NCI-H1930 (cell line): ENCODE data around the gene MTX1.
"Not testable (repeated sequence)": the region's sequence is repeated elsewhere in the genome, so short reads cannot be mapped to it uniquely, and the experiment has no call there.

ENCODE experiments used
- DNase-seq, 2 experiments: peaks; one replicate each; lab custom pipeline; 2025; lab: John Stamatoyannopoulos, UW

Gene MTX1

DNA sequence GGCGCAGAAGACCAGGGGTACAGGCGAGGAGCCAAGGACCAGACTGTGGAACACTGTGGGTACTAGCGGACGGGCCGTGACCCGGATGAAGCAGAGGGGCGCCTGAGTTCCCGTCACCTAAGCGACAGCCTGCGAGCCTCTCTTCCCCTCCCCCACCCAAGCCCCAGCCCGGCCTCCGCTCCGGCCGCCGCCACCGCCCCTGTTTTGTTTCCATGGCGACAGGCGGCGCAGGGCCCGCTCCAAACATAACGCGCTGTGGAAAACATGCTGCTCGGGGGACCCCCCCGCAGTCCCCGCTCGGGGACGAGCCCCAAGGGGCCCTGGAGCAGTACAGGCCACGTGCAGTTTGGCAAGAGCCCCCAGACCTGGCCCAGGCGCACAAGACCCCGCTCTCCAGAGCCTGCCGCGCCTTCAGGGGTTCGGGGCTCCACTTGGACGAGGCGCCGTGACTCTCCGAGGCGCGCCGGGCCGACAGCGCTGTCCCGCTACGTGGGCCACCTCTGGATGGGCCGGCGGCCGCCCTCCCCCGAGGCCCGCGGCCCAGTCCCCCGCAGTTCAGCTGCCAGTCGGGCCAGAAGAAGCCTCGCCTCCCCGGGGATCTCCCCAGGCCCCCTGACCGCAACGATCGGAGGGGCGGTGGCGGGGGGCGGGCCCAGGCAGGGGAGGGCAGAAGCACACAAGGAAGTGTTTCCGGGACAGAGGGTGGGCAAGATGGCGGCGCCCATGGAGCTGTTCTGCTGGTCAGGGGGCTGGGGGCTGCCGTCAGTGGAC, at the start of gene MTX1:
MTX1 (plus strand) TSS at position 155 of the 771 bp plus-strand sequence; CDS start at position 265, 110 bp downstream.
- peak; percentile 78 to 82 for DNase-seq

GRCh38 chr1:155158991-155159390, 49.5 kb upstream of the MTX1 start:
- no peak for DNase-seq

- DNase-seq: no peak
Measured at GRCh38 chr1:155160128-155160527, 48.4 kb upstream of the MTX1 start.

GRCh38 chr1:155162631-155163030, 45.9 kb upstream of the MTX1 start:
- DNase-seq: not testable (repeated sequence)

DNA sequence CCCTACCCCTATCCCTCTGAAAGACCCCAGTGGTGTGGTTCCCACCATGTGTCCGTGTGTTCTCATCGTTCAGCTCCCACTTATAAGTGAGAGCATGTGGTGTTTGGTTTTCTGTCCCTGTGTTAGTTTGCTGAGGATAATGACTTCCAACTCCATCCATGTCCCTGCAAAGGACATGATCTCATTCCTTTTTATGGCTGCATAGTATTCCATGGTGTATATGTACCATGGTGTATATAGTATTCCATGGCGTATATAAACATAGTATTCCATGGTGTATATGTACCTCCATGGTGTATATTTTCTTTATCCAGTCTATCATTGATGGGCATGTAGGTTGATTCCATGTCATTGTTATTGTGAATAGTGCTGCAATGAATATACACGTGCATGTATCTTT, 44.7 kb upstream of the MTX1 start:
- DNase-seq: not testable (repeated sequence)

DNA sequence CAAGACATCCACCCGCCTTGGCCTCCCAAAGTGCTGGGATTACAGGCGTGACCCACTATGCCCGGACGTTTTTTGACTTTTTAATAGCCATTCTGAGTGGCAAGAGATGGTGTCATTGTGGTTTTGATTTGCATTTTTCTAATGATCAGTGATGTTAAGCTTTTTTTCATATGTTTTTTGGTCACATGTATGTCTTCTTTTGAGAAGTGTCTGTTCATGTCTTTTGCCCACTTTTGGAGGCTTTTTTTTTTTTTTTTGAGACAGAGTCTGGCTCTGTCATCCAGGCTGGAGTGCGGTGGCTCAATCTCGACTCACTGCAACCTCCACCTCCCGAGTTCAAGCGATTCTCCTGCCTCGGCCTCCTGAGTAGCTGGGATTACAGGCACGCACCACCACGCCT, 43.9 kb upstream of the MTX1 start:
- DNase-seq: not testable (repeated sequence)

DNA sequence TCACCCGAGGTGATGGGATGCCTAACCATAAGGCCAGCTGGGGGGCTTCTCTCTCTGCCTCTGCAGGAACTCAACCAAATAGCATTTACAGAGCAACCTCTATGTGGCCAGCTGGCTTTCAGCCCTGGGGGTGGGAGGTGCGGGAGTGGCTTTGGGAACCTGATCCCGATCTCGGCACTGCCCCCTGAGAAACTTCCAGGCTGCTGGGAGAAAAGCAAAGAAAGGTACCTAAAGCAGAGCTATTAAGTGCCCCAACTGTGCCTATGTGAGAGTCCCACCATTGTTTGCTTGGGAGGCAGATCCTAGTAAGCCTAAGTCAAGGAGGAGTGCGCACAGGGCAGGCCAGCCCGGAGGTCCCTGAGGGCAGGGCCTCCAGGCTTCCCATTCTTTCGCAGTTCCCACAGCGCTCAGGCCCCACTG, 42.4 kb upstream of the MTX1 start:
- DNase-seq: no peak

DNA sequence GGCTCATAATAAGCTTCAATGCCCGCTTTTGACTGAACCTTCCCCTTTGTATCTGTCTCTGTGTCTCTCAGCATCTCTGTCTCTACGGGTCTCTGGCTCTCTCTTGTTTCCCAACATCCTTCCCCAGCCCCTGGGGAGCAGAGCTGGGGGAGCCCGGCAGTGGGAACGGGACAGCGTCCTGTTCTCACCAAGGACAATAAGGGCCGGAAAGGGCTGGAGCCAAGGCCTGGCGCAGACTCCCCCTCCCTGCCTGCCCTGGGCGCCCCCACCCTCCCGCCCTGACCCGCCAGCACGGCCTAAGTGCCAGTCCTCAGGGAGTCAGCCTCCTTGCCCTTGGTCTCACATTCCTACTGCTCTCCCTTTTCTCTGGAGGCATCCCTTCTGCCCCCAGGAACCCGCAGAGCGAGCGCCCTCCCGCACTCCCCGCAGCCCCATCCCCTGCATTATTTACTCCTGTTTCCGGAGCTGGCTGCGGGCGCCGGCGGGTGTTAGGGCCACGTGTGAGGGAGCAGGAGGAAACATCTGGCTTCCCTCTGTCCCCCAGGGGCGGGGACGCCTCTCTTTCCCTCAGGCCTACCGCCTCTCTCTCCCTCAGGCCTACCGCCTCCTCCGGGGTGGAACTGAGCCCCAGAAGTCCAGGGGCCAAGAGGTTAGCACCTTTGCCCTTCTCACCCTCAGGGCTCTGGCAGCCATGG, 41.9 kb upstream of the MTX1 start:
- no peak for DNase-seq

GRCh38 chr1:155167166-155168104, 41.1 kb upstream of the MTX1 start:
- DNase-seq: peak; percentile 83 to 92

GRCh38 chr1:155168105-155168445, 40.4 kb upstream of the MTX1 start:
- DNase-seq: not testable (repeated sequence)

DNA sequence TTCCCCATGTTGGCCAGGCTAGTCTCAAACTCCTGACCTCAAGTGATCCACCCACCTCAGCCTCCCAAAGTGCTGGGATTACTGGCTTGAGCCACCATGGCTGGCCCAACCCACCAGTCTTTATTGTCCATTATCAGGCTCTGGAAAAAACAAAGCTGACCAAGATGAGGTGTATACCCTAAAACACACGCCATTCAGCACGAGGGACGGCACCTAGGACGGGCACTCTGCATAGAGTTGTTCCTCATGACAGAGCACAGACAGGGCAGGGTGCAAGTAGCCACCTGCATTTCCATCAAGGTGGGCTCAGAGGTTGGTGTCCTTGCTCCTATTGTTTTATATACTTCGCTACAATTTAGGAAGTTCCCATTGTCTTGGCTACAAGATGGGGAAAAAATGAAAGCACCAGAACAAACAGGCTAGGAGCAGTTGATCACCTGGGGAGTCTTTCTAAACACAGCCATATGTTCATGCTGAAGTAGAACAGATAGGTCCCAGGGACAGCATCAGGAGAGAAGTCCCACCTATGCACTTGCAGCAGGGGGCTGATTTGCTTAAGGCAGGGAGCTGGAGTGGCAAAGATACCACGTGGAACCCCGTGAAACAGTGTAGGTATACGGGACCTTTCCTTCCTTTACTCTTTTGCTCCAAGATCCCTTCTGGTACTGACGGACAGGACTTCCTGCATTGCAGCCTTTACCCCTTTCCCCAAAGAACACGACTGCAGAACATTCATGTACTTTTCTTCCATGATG, 39.9 kb upstream of the MTX1 start:
- no peak for DNase-seq

- no peak for DNase-seq
Measured at GRCh38 chr1:155169541-155169940, 39.0 kb upstream of the MTX1 start.

DNA sequence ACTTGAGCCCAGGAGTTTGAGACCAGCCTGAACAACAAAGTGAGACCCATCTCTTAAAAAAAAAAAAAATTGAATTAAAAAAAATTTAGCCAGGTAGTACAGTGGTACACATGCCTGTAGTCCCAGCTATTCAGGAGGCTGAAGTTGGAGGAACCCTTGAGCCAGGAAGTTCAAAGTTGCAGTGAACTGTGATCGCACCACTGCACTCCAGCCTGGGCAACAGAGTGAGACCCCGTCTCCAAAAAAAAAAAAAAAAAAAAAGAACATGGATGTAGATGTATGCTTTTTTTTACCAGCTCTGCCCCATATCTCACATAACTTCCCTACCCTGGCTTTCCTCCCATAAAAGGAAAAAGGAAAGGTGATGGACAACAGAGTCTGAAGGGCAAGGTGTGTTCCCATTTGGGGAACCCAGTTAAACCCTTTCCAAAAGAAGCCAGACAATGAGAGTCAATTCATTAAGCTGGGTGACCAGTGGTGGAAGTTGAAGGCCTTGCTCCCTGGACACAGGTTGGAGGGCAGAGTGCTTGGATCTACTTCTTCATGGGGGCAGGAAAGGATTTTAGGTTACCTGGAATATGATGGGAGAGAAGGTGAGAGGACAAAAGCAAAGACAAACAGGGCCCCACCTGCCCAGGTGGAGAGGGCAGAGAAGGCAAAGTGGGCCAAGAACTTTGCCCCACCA, 38.3 kb upstream of the MTX1 start:
- DNase-seq: no peak

DNA sequence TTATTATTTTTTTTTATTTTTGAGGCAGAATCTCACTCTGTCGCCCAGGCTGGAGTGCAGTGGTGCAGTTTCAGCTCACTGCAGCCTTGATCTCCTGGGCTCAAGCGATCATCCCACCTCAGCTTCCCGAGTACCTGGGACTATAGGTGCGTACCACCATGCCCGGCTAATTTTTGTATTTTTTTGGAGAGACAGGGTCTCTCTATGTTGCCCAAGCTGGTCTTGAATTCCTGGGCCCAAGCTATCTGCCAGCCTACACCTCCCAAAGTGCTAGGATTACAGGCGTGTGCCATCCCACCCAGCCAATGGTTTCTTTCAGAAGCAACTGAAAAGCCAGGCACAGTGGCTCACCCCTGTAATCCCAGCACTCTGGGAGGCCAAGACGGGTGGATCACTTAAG, 37.7 kb upstream of the MTX1 start:
- DNase-seq: no peak

DNA sequence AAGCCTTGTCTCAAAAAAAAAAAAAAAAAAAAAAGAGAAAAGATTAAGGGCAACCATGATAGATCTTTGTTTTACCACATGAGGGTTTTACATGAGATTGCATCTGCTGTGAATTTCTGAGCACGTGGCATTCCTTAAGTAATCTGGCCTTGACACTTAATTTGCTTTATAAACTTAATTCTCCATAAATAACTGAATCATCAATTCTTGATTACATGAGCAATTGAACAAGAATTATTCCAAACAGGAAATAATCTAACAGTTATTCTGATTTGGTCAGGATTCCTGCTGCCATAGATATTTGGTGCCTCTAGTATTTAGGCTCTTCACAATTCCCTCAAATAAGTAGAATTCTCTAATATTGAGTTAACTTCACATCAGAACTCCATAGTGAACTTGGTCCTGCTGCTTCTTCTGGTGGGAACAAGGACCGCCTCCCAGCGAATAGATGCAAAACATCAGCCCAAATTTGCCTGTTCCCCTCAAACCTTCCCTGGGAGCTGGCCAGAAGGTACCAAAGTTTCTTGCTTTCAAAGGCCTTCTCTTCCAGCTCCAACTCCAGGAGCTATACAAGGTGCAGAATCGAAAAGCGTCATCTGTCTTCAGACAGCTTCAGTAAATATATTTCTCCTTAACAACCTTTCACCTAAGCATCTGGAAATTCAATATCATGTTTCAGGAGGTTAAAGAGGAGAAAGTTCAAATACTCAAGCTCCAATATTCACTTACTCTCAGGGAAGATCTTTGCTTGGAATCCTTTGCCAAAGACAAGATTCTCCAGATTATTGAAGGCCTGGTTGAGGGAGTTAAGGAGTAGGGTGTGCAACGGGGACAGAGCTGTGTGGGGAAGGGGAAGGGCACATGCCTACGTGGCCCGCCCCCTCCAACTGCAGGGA, 36.4 kb upstream of the MTX1 start:
- no peak for DNase-seq

- DNase-seq: peak; percentile 94 to 95
Measured at GRCh38 chr1:155172732-155173477, 35.6 kb upstream of the MTX1 start, which contains the start of gene KRTCAP2. Gene KRTCAP2 (minus strand): TSS chr1:155173304. CDS start chr1:155173224, 80 bp downstream.

GRCh38 chr1:155173478-155174323, 34.8 kb upstream of the MTX1 start, which contains the start of gene TRIM46:
Gene TRIM46 (plus strand): TSS chr1:155173849. CDS start chr1:155173967, 118 bp downstream.
- peak; percentile 61 to 74 for DNase-seq
